AG04449 (cell line): ENCODE measurements around the gene NPTX1.

Source experiments
- CTCF ChIA-PET: fragments of 350-600 bp; formaldehyde crosslinking; extraction: SDS; loops from one replicate; lab custom pipeline; 2021; ENCODE audit warnings: antibody characterized with exemption; lab: Yijun Ruan, JAX
- POLR2A ChIA-PET: fragments of 400-600, 350-600 bp; formaldehyde crosslinking; extraction: SDS; loops from one replicate; lab custom pipeline; 2020; ENCODE audit warnings: antibody characterized with exemption, inconsistent platforms; lab: Yijun Ruan, JAX
- DNase-seq: peaks from one replicate; pipeline ENCODE4 v3.0.0-alpha.2; 2010; ENCODE audit warnings: low read depth, low spot score
- H3K4me3 ChIP-seq: 2 replicates; pipeline ENCODE4 v1.5.1; 2011; ENCODE audit warnings: low read depth, mild to moderate bottlenecking, control low read depth, low read length
- CTCF ChIP-seq: IDR thresholded peaks from one replicate; pipeline ENCODE4 v1.5.1; 2011; ENCODE audit warnings: mild to moderate bottlenecking, moderate library complexity, low read length, control low read depth, inconsistent platforms; ENCODE audit not compliant: insufficient read depth; ENCODE audit errors: missing control alignments

The NPTX1 gene

GRCh38 chr17:80482555-80483308 lies 6.3 kb upstream of the NPTX1 start:
- POLR2A ChIA-PET = no interaction called here
- CTCF ChIA-PET = interaction anchor here (1.1 to 2.4 kb wide), 3 partner anchors 14 to 93 kb away, joined by 3 to 5 read pairs (median 3); no protein-coding TSS in a partner anchor
- TF ChIP-seq CTCF = no peak
- no peak for DNase-seq
- no peak overlapping the region for H3K4me3 ChIP-seq

- ChIA-PET POLR2A (no interaction called here), CTCF (interaction anchor here (2.4 kb wide), 1 partner anchor 16 kb away, joined by 5 read pairs; no protein-coding TSS in a partner anchor)
- TF ChIP-seq CTCF = no peak
- H3K4me3 ChIP-seq = no peak overlapping the region
- no peak for DNase-seq
Measured at GRCh38 chr17:80482058-80482318, 5.6 kb upstream of the NPTX1 start.

- ChIA-PET POLR2A (no interaction called here), CTCF (interaction anchor here (1.1 to 2.4 kb wide), 2 partner anchors 17 to 147 kb away, joined by 3 to 5 read pairs; no protein-coding TSS in a partner anchor)
- no peak for DNase-seq
- TF ChIP-seq CTCF = no peak
- no peak overlapping the region for H3K4me3 ChIP-seq
Measured at GRCh38 chr17:80481284-80482057, 5.1 kb upstream of the NPTX1 start.

- no peak overlapping the region for H3K4me3 ChIP-seq
- TF ChIP-seq CTCF = no peak
- ChIA-PET CTCF (interaction anchor here (0.8 to 1.1 kb wide), 2 partner anchors 96 to 149 kb away, joined by 3 to 5 read pairs; no protein-coding TSS in a partner anchor), POLR2A (no interaction called here)
- DNase-seq = no peak
Measured at GRCh38 chr17:80480248-80480647, 3.8 kb upstream of the NPTX1 start.

GRCh38 chr17:80479246-80479566 lies 2.8 kb upstream of the NPTX1 start:
- CTCF ChIA-PET = no interaction called here
- DNase-seq = no peak
- TF ChIP-seq CTCF = no peak
- POLR2A ChIA-PET = no interaction called here
- no peak overlapping the region for H3K4me3 ChIP-seq

GRCh38 chr17:80478487-80479245 lies 2.3 kb upstream of the NPTX1 start:
- peak overlapping the region; percentile 32 for H3K4me3 ChIP-seq
- ChIA-PET POLR2A (interaction anchor here (0.6 kb wide), 1 partner anchor 19 kb away, joined by 3 read pairs; no protein-coding TSS in a partner anchor), CTCF (interaction anchor here (0.9 to 2.3 kb wide), 2 partner anchors 76 to 97 kb away, joined by 3 to 12 read pairs; no protein-coding TSS in a partner anchor)
- TF ChIP-seq CTCF = no peak
- DNase-seq = no peak
